Stimulated activated CD8-positive, alpha-beta memory T cell treated with anti-CD3 and anti-CD28 coated beads, Interleukin-4, amount 100 ng/mL, for 48 hours (primary cell): ENCODE results near the gene INSL3.
"Not testable (repeated sequence)": the region's sequence is repeated elsewhere in the genome, so short reads cannot be mapped to it uniquely, and the experiment has no call there.

ENCODE experiments used
- DNase-seq: peaks from one replicate; pipeline ENCODE4 v3.0.0-alpha.2; 2020

Gene INSL3

DNA sequence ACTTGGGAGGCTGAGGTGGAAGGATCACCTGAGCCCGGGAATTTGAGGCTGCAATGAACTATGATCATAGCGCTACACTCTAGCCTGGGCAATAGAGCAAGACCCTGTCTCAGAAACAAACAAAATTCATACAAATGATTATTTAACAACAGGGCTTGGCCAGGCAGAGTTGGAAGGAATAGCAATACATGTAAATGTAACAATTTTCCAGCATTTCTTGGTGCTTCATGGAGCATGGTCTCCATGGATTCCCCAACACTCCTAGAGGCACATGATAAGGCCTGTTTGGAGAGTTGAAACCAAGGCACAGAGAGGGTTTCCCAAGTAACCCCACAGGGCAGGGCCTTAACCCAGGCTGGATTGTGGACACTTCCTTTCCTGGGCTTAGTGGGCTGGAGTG, 10.2 kb downstream of the INSL3 start:
- DNase-seq: no peak

DNA sequence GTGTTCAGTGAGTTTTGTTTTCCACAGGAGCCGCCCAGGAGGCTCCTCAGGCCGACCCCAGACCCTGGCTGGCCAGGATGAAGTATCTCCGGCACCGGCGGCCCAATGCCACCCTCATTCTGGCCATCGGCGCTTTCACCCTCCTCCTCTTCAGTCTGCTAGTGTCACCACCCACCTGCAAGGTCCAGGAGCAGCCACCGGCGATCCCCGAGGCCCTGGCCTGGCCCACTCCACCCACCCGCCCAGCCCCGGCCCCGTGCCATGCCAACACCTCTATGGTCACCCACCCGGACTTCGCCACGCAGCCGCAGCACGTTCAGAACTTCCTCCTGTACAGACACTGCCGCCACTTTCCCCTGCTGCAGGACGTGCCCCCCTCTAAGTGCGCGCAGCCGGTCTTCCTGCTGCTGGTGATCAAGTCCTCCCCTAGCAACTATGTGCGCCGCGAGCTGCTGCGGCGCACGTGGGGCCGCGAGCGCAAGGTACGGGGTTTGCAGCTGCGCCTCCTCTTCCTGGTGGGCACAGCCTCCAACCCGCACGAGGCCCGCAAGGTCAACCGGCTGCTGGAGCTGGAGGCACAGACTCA, 13.5 kb downstream of the INSL3 start:
- DNase-seq: no peak

DNA sequence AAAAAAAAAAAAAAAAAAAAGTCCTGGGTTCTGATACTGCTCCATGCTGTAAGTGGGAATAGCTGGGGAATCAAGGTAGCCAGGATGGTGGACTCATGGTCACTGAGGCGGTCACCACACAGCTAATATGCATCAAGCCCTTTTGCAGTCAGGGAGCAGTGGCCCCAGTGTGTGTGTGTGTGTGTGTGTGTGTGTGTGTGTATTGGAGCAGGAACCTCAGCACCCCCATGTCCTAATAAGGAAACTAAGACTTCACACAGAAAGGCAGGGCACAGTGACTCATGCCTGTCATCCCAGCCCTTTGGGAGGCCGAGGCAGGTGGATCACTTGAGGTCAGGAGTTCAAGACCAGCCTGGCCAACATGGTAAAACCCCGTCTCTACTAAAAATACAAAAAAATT, 14.4 kb downstream of the INSL3 start:
- DNase-seq: no peak

DNA sequence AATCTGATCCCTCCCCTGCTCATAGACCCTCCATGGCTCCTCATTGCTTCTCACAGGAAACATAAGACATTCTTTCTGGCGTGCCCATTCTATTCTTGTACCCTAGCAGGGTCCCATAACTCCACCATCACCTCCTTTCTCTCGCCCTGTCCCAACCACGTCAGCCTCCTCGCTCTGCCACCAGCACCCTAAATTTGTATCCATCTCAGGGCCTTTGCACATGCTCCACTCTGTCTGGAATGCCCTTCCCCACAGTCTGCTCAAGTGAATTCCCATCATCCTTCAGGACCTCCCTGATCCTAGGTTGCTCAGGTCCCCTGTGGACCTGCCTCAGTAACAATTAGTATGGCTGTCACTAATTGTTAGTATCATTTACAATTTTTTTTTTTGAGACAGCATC, 15.9 kb downstream of the INSL3 start:
- DNase-seq: no peak

DNA sequence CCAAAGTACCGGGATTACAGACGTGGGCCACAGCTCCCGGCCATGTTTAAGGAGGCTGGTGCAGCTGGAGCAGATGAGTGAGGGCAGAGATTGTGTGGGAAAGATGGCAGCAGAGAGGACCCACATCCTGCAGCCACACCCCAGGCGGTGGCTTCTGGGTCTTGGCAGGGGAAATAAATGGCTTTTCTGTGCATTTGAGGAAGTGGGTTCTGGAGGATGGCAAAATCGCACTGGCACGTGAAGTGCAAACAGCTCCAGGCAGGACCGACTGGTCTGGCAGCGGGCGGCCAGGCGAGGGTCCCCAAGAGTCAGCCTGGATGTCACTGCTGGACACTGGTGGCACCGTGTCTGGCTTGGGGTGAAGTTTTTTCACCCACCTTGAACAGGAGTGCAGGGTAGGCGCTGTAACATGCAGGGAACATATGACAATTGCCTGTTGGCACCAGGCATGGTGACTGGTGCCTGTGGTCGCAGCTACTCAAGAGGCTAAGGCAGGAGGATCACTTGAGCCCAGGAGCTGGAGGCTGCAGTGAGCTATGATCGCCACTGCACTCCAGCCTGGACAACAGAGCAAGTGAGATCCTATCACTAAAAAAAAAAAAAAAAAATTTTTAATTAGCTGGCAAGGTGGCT, 17.9 kb downstream of the INSL3 start:
- DNase-seq: no peak

DNA sequence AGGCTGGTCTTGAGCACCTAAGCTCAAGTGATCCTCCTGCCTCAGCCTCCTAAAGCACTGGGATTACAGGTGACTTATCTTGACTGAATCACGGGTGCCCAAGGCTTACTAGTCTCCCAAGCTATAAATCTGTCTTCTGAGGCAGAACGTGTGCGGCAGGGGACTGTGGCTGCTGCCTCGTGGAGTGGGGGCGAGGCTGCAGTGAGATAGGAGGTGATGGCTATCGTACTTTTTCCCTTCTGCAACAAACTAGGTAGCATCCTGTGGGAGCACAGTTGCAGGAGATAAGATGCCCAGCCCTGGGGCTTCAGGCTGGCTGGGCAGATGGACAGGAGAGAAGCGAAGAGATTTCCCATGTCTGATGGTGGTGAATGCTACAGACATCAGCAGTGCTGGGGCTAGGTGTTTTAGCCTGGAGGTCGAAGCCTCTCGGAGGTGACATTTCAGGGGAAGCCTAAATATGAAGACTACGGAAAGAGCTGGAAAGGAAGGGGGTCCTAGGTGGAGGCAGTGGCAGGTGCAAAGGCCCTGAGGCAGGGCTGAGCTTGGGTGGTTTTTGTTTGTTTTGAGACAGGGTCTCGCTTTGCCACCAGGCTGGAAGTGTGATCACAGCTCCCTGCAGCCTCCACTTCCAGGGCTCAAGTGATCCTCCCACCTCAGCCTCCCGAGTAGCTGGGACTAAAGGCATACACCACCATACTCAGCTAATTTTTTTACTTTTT, 19.0 kb downstream of the INSL3 start:
- no peak for DNase-seq

DNA sequence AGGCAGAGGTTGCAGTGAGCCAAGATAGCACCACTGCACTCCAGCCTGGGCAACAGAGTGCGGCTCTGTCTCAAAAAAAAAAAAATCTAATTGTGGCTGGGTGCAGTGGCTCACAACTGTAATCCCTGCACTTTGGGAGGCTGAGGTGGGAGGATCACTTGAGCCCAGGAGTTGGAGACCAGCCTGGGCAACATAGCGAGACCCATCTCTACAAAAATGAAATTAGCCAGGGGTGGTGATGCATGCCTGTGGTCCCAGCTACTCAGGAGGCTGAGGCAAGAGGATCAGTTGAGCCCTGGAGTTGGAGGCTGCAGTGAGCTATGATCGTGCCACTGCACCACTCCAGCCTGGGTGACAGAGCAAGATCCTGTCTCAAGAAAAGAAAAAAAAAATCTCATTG, 22.7 kb downstream of the INSL3 start:
- DNase-seq: not testable (repeated sequence)

DNA sequence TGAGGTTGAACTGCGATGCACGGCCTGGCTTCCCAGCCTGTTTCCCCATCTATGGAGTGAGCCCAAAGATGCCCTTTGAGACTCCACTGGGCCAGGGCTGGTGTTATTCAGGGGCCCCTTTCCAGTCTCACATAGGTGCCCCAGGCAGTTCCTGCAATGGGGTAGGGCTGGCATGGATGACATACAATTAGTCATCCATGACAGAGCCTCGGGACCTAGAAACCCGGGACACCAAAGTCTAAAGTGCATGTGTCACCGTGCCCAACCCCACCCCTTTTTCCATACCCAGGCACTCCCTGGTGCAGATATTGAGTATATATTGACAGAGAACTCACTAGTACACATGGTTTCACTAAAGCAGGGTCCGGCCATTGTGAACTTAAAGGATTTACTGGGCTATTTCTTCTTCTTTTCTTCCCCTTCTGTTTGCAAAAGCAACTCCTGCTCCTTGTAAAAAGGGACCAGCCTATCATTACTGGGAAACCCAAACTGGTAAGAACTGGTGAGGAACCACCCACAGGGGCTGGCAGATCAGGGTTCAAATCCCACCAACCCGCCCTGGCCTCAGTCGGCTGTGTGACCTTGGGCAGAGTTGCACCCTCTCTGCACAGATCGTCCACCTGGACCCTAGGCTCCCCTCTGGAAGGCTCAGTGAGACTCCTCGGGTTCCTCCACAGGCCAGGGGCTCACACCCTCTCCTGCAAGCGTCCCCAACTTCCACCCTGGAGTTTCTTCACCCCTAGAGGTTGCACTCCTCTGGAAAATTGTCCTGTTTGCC, 23.7 kb downstream of the INSL3 start:
- DNase-seq: peak; percentile 77

DNA sequence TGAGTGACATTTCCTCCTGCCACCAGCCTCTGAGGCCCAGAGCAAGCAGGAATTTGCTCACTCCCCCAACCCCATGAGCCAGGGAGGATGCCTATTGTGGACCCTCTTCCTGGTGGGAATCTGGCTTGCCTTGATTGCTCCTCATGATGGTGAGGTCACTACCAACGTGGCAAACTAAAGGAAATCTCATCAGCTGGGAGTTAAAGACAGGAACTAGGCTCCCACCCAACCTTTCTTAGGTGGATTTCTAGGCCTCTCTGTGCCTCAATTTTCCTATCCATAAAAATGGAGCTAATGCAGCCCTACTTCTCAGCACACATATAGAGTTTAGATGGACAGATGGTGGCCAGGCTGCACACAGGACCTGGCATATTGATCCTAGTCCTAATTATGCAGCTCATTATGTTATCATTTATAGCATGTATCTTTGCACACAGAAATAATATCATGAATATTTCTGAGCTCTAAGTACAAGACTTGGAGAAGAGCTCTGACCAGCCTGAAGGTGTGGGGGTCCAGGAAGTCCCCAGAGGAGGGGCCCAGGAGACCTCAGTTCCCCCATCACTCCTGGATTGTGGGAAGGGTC, 24.4 kb downstream of the INSL3 start:
- DNase-seq: no peak

DNA sequence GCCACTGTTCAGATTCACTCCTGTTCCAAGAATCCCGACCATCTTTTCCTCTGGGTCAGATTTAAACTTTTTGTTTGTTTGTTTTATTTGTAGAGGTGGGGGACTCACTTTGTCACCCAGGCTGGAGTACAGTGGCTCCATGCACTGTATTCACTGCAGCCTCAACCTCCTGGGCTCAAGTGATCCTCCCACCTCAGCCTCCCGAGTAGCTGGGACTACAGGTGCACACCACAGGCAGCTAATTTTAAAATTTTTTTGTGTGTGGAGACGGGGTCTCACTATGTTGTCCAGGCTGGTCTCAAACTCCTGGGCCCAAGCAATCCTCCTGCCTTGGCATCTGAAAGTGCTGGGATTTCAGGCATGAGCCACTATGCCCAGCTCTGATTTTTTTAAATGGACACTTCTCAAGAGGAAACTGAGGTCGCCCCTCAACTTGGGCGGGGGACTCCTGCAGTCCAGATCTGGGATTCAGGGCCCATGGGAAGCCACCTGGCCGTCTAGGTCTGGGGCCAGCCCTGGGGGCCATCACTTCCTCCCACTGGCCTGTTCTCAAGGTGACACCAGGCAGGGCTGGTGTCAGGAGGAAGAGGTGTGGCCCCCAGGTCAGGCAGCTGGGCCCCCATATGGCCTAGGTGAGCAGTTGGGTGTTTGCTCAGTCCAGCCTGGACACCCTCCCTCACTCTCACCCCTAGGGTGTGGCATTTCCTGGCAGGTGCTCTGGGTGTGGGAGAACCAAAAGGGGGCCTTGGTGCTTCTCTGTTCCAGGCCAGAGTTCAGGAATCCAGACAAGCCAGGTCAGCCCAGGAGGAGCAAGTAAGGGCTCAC, 25.1 kb downstream of the INSL3 start:
- no peak for DNase-seq

DNA sequence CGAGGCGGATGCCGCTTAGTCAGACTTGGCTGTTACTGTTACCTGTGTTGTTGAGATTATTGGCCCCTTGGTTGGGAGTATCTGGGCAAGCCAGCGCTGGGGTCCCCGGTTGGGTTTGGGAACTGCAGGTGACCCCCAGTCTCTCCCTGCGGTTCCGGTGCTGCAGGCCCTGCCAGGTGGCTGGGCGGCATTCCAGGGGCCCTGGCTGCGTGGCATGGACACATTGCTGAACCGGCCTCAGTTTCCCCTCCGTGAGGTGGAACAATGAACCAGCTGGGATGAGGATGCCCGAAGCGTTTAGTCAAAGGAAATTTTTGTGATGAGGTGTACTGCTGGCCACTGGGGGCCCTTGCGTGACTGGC, 25.8 kb downstream of the INSL3 start:
- DNase-seq: no peak

DNA sequence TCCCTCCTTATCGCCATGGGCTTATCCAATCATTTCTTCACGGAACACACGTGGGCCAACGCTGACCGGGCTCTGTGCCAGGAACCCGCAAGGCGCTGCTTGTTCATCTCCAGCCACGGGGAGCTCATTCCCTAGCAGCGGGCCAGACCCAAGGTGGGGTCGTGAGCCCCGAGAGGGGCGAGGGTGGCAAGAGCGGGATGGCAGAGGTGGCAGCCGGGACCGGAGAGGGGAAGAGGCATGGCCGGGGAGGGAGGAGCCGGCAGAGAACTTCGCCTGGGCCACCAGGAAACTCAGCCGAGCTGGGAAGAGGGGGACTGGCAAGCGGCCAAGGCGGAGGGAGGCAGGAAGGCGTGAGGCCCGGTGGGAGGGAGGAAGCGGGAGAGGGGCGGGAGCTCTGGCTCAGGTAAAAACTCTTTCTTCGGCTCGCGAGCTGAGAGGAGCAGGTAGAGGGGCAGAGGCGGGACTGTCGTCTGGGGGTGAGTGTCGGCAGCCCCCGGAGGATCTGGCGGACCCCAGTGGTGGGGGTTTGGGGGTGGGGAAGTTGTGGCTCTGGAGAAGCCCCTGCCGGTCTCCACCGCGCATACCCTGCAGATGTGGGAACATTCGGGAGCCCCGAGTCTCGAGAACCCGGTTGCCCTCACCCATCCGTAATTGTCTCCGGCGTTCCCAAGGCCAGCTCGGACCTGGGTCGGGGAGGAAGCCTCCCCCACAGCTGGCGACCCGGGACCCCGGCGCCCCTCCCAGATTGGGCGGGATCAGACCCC, 26.4 kb downstream of the INSL3 start, which contains the start of gene B3GNT3:
B3GNT3 (plus strand) TSS at position 408 of the 764 bp plus-strand sequence. CDS start 12,670 bp downstream, outside the sequence.
- no peak for DNase-seq

DNA sequence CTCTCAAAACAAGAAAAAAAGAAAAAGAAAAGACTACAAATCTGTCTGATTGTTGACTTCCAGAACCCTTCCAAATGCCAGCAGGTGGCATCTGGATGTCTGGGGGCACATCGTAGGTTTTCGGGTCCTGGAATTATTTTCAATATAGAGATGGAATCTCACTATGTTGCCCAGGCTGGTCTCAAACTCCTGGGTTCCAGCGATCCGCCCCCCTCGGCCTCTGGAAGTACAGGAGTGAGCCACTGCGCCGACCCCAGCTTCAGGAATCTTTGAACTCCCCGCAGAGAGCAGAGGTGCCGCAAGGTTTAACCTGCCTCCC, 26.9 kb downstream of the INSL3 start:
- DNase-seq: no peak

DNA sequence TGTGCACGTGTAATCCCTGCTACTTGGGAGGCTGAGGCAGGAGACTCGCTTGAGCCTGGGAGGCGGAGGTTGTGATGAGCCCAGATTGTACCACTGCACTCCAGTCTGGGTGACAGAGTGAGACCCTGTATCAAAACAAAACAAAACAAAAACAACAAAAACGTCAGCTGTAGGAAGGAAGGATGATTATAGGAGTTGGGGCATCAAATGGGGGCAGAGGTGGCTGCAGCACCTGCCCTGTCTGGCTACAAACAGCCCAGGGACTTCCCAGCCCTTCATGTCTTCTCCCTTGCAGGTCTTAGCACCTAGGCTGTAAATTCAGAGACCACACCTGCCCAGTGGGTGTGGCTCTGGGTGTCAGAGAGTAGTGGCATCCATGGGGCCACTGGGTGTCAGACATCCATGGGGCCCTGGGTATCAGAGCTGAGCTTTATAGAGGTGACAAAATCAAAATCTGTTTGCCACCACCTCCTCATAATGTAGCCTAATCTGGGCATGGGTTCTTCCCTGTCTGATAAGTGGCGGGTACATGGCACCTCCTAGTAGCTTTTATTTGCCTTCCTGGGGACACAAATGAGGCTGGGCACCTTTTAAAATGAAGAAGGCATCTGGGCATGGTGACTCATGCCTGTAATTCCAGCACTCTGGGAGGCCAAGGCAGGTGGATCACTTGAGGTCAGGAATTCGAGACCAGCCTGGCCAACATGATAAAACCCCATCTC, 31.1 kb downstream of the INSL3 start:
- no peak for DNase-seq

DNA sequence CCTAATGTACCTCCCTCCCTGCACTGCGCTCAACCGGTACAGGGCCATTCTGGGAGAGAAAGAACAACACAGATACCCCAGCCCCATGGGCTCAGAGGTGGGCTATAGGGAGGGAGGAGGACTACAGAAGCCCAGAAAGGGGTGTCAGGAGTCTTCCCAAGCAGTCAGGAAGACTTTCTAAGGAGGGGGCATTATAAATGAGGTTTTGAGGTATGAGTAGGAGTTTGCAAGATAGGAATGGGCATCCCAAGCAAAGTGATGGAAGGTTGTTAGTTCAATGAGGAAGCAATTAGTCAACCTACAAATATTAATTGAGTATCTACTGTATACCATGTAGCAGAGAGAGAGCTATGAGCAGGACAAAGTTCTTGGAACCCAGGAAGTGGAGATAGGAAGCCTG, 32.7 kb downstream of the INSL3 start:
- no peak for DNase-seq

DNA sequence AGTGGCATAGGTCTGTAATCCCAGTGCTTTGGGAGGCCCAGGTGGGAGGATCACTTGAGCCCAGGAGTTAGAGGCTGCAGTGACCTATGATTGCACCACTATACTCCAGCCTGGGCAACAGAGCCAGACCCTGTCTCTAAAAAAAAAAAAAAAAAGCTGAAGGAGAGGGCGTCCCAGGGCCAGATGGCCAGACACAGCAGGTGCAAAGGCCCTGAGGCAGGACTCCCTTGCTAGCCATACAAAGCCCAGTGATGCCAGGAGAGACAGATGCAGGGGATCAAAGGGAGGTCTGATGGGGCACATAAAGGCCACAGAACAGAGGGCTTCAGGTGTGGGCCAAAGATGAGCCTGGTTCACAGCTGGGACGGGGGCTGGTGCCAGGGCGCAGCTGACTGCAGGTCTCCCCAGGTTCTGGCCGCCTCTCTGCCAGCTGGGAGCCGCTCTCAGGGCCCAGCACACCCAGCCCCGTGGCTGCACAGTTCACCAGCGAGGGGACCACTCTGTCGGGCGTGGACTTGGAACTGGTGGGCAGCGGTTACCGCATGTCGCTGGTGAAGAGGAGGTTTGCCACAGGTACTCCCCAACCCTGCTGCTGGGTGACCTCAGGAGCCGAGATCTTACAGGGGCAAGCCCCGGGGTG, 33.9 kb downstream of the INSL3 start:
- DNase-seq: no peak

DNA sequence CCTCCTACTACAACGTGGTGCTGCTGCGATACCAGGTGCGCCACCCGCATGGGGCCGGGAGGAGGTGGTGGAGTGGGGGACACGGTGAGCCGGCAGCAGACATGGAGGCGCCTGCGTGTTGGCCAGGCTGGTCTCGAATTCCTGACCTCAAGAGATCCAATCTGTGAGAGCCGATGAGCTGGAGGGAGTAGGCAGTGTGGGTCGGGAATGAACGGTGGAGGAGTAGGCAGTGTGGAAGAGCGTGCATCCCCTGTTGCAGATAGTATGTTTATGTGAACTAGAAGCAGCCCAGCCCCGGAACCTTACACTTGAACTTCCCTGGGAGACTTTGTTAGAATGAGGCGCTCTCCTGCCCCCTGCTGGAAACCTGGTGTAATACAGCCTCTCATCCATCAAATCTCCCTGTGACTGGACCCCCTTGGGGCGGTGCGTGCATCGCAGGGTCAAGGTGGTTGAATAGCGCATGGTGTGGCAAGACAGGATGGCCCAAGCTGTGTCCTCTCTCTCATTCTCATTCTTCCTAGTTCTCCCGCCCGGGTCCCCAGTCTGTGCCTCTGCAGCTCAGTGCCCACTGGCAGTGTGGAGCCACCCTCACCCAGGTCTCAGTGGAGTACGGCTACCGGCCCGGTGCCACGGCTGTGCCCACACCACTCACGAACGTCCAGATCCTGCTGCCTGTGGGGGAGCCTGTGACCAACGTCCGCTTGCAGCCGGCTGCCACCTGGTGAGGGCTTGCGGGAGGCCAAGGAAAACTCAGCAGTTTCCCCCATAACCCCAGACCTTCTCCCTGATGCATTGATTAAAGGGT, 36.9 kb downstream of the INSL3 start:
- DNase-seq: peak; percentile 89

DNA sequence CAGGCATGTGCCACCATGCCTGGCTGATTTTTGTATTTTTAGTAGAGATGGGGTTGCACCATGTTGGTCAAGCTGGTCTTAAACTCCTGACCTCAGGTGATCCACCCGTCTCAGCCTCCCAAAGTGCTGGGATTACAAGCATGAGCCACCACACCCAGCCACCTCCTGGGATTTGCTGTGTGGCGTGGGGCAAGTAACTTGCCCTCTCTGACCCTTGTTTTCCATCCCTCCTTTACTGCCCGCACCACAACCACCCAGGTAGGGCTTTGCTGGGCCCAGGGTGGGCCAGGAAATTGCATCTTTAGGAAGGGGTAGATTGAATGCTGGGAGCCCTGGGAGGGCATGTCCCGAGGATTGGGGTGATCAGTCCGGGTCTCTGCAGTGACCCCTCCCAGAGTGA, 37.6 kb downstream of the INSL3 start:
- DNase-seq: not testable (repeated sequence)

DNA sequence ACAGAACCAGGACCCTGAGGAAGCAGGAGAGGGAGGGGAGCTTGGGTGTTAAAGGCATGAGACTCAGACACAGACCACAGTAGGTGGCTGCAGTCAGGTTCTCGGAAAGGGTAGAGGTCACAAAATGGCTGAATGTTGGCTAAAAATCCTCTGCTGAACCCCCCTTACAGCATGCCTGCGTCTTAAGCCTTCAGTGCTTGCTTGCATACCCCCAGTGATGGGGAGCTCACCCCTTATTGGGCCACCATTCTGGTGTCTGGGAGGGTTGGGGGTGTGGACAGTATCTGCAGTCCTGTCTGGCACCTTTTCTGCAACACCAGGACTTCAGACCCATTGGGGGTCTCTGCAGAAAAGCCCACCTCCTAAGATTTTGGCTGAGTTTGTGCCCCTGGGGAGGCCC, 40.5 kb downstream of the INSL3 start:
- no peak for DNase-seq
